Epidermal melanocyte (primary cell): Measurements from ENCODE around the gene DIO3.
"Not testable (repeated sequence)": the region's sequence is repeated elsewhere in the genome, so short reads cannot be mapped to it uniquely, and the experiment has no call there.

Experiments
- DNase-seq: peaks from one replicate; pipeline ENCODE4 v3.0.0; 2011; ENCODE audit warnings: low spot score; ENCODE audit not compliant: insufficient read length

DIO3 gene

DNA sequence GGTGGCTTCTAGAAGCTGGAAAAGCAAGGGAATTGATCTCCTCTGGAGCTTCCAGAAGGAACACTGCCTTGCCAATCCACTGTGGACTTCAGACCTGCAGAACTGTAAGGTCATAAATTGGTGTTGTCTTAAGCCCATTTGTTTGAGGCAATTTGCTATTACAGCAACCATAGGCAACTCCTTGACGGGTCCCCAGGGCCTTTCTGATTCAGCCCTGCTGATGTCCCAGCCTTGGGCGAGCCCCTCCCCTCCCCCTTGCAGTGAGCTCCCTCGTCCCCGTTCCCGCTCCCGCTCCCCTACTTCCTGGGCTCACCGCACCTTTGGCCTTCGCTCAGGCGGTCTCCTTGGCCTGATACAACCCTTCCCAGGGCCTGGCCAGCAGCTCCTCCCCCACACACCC lies 18.9 kb upstream of the DIO3 start:
- DNase-seq, result no peak

DNA sequence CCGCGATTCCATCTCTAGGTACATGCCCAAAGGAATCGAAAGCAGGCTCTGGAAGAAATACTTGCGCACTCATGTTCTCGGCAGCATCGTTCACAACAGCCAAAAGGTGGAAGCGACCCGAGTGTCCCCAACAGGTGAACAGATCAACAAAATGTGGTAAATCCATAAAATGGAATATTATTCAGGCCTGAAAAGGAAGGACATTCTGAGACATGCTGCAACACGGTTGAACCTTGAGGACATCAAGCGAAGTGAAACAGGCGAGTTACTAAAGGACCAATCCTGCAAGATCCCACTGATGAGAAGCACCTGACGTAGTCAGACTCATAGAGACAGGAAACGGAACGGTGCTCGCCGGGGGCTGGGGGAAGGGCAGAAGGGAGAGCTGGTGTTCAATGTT lies 17.5 kb upstream of the DIO3 start:
- no peak for DNase-seq

DNA sequence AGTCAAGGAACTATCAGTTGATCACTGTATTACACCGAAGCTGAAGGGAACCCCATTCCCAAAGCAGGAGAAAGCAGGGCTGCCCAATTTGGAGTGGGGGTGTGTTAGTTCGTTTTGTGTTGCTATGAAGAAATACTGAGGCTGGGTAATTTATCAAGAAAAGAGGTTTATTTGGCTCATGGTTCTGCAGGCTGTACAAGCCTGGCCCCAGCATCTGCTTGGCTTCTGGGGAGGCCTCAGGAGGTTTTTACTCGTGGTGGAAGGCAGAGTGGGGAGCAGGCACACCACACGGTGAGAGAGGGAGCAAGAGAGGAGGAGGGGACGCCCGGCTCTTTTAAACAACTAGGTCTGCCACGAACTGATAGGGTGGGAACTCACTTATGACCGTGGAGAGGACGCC lies 16.7 kb upstream of the DIO3 start:
- DNase-seq, result no peak

DNA sequence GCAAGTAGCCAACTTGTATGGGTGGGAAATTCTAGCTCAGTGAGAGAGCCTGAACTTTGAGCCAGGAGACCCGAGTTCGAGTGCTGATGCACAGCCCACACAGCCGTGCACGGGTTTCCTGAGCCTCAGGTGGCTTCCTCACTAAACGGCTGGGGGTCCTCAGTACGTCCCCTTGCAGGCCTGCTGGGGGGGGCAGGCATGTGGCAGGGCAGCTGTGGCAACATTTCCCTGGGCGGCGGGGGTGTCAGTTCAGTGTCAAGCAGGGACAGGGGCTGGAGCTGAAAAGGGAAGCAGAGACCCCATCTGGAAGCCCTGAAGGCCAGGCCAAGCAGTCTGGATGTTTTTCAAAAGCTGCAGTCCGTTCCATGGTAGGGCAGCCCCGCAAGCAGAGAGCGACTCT lies 14.6 kb upstream of the DIO3 start:
- no peak for DNase-seq

DNA sequence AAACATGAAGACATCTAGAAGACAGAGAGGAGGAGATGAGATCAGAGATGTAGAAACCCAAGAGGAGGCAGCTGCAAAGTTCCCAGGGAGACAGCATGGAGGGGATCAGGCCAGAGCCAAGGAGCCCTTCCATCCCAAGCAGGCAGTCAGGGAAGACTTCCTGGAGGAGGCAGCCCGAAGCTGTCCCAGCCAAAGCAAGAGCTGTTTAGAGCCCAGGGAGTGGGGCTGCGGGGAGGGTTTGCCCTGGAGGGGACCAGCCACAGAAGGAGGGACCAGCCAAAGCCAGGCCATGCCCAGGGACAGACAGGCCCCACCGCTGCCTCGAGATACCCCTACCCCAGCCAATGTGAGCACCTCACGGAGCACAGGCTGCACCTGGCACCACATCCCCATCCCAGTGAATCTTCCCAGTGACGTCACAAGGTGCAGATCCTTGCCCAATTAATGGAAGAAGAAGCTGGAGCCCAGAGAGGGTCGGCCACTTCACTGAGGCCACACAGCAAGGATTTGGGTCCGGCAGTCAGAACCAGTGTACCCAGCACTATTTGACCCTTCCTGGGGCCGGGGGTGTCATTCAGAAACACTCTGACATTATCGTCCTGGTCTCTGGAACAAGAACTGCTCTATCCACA lies 14.1 kb upstream of the DIO3 start:
- no peak for DNase-seq

DNA sequence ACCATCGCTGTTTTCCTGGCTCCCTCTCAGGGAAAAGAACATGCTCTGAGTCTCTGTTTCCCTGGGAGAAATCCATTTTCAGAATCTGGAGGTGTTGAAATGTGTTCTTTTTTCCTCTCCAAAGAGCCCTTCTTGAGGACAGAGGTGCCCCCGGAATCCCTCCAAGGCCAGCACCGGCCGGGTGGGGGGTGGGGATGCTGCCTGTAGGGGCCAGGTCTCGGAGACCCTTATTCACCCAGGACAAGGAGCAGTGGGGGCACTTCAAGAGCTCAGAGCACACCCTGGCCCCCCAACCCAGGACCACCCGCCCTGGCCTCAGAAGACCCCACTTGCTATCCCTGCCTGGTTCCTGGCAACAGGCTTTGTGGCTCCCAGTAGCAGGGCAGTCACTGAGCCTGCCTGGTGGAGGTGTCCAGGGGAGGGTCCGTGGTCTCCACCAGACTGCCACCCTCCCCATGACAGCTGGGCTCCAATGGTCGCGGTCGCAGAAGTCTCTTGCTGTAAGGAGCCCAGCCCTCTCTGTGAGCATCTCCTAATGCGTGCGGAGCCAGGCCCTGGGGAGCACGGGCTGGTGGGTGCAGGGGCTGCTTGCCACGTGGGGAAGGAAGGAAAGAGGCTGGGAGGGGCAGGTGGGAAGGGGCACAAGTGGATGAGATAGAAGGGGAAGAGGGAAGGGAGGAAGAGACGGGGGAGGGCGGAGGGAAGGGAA lies 13.2 kb upstream of the DIO3 start:
- DNase-seq, result no peak

DNA sequence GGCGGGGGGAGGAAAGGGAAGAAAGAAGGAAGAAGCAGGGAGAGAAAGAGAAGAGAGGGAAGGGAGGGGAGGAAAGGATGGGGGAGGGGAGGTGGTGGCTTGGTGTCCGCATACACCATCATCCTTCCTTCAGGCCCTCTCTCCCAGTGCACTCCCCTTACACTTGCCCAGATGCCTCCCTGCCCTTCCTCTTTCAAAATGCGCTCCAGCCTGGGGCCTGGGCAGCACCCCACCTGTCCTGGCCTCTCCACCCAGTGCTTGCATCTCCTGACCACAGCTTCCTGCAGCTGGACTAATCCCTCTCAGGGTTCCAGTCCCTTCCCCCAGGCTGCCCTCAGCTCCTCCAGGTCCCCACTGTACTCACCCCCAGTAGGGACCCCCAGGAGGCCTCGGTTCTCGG lies 12.6 kb upstream of the DIO3 start:
- no peak for DNase-seq

DNA sequence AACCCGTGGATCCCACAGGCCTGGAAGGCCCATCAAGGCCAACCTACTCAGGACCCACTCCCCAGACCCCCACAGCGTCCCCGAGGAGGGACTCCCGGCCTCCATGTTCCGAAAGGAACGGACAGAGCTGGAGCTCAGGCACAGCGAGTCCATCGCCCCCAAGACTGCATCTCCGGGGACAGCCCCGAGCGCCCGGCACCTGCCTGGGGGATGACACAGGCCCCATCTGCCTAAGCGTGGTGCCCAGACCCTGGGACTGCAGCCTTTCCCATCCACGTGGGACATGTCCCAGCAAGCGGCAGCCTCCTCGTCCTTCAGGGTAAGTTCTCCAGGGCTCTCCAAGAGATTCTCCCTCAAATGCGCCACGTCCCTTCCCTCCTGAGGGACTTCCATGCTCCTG lies 12.1 kb upstream of the DIO3 start:
- no peak for DNase-seq

DNA sequence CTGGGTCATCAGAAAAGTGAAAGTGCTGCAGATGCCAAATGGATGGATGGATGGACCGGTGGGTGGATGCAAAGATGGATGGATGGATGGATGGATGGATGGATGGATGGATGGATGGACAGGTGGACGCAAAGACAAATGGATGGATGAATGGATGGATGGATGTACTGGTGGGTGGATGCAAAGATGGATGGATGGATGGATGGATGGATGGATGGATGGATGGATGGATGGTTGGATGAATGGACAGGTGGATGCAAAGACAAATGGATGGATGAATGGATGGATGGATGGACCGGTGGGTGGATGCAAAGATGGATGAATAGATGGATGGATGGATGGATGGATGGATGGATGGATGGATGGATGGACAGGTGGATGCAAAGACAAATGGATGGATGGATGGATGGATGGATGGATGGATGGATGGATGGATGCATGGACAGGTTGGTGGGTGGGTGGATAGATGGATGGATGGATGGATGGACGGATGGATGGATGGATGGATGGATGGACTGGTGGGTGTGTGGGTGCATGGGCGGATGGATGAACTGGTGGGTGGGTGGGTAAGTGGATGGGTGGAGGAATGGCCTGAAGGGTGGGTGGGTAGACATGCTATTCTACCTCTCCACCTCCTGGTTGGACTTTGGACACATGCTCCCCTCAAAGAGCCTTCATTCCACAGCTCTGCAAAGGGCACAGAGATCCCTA lies 10.9 kb upstream of the DIO3 start:
- DNase-seq, result not testable (repeated sequence)

DNA sequence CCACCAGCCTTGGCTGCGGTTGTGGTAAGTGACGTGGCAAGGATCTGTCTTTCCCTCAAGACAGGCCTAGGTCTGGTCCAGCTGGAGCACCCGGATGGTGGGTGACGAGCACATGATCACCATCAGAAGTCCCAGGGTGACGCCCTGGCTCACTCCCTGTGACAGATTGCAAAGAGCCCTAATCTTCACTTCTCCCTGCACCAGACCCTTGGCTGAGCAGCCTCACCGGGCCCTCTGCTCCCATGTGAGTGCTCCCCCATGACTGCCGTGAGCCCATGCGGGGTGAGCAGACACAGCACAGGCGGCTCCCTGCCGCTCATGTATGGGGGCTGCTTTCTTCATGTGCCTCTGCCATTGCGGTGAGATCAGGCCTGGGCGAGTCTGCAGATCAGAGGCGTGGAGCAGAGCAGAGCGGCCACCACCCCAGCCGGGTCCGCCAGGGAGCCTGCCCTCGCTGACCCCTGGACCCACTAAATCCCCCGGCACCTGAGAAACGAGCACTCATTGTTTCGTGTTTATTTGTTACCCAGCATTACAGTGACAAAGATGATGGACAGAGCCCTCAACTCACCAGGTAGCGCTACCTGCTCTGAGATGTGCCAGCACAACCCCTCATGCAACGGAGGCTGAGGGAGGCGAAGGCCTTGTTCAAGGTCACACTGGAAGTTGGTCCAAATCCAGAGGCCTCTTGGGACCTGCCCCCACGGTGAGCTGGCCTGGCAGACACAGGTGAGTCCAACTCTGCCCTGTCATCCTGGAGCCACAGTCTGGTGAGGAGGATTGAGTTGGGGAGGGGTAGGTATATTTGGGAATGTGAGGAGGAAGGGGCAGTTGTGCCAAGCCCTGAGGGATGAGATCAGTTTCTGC lies 9.3 kb upstream of the DIO3 start:
- DNase-seq, result no peak

DNA sequence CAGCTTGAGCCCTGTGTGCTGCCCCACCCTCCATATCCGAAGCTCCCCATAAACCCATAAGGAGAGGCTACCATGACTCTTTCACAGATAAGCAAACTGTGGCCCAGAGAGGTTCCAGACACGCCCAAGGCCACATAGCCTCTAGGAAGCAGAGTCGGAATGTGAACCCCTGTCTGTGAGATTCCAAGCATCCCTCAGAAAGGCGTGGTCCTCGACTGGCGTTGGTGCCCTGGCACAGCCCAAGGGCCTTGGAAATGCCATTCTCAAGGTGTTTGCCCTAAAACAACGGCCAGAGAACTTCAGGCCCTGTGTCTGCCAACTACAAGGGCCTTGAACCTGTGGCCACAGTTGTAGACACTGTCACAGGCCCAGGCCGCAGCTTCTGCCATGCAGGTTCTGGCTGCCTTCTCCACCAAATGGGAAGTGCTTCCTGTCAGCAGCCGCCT lies 8.5 kb upstream of the DIO3 start:
- DNase-seq, result no peak

DNA sequence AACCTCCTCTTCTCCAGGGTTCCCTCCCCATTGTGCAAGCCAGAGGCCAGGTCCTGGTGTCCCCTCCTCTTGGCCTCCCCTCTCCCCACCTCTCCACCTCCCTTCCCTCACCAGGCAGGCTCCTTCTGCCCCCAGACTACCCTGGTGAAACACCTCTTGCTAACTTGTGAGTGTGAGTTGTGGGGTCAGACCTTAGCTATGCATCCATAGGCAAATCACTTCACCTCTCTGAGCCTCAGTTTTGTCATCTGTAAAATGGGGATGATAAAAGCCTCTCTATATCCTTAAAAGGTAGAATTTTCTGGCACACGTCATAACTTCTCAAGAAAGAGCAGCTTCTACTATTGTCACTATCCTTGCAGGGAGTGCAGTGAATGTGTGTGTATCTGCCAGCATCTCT lies 7.9 kb upstream of the DIO3 start:
- DNase-seq, result no peak

DNA sequence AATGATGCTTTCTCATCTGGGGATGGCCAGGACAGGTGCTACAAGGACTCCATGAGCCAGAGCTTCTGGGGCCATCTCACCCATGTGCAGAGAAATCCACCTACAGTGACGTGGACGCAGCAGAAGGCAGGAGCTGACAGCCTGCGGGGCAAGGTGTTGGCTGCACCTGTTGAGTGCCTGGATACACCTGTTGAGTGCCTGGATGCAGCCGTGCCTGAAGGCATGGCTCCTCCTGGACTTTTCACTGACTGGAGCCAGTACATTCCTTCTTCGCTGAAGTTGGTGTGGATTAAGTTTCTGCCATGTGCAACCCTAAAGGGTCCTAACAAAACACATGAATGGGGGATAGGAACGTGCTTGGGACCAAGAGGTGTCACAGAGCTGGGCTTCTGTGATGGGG lies 7.4 kb upstream of the DIO3 start:
- no peak for DNase-seq

DNA sequence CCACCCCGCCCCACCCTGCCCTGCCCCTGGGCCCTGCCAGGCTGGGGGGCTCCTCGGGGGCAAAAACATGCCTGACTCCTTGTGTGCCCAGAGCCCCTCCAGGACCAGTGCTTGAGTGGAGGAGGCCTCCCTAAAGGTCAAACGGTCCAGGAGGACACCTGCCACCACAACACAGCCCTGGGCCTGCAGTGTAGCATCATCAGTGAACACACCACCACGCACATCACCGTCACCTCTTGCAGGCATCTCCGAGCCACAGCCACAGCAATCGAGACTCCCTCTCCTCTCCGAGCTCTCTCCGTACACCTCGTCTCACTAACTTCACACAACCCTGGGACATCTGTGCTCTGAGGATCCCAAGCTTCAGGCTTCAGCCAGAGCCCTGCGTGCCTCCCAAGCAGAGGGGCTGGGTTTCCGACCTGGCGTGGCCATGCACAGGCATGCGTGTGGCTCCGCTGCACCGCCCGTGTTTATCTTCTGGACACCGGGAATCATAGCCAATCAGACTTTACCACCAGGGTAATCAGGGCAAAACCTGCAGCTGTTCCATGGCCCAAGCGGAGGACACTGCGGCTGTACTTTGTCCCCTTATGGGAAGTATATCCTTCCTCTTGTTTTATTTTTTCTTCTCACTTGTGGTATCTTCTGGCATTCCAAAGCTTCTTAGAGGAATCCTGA lies 6.2 kb upstream of the DIO3 start:
- DNase-seq, result no peak

DNA sequence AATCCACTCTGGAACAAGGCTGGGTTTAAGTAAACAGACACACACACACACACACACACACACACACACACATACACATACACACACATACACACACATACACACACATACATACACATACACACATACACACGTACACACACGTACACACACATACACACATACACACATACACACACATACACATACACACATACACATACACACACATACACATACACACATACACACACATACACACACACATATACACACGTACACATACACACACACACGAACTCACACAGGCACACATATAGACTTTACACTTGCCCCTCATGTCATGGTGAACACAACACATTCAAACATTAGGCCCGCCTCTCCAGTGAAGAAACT lies 5.6 kb upstream of the DIO3 start:
- not testable (repeated sequence) for DNase-seq

DNA sequence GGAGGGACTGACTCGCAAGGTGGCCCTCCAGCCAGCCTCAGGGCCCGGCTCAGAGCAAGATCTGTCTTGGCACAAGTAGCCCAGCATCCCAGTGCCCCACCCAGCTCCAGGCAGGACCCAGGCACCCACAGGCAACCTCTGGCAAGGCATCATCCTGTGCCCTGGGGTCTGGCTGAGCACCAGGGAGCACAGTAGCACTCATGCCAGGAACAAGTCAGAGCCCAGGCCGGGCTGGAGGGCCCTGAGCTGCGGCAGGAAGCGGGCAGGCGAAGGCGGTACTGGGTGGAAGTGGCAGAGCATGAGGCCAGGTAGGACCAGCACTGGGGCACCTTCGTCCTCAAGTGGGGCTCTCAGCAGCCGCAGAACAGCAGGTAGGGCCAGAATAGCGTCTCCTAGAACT lies 5.2 kb upstream of the DIO3 start:
- DNase-seq, result no peak

DNA sequence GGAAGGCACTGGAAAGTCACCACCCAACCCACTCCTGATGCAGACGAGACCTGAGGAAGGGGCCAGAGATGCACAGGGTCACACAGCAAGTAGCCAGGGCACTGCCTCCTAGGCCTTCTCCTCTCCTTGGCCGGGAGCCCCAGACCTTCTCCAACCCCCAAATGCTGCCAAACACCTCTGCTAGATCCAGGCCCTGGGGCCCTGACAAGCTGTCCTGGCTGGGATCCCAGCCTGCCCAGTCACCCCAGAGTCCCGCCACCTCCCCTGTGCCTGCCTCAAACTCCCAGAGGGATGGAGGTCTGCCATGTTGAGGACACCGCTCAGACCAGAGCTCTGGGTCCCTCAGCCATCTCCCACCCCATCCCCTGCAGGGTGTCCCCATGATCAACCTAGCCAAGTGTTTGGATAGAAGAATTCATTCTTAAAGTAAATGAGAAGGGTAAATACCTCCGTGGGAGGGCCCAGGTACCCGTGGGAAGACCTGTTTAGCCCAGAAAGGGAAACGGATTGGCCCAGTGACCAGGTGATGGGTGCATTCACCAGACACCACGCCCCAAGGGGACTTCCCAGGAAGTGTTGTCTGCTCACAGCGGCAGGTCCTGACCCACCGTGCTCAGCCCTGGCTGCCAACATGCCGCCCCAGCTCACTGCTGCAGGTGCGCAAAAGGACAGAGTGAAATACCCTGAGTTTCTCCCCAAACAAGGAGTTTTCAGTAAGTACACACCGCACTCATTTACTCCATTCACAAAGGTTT lies 4.6 kb upstream of the DIO3 start:
- no peak for DNase-seq

DNA sequence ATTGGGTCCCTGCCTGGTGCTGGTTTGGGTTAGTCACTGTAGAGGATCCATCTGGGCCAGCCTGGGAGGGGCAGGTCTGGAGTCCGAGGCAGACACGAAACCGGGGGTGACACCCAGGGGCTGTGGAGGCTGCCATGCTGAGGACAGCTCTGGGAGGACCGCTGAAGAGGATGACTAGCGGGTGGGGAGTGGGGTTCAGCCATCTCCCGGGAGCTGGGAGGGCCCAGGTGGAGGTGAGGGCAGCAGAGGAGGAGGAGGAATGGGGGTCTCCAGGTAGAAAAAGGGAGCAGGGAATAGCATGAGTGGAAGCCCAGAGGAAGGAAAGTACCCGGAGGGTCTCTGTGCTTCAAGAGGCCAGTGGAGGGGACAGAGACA lies 4.0 kb upstream of the DIO3 start:
- DNase-seq, result no peak

DNA sequence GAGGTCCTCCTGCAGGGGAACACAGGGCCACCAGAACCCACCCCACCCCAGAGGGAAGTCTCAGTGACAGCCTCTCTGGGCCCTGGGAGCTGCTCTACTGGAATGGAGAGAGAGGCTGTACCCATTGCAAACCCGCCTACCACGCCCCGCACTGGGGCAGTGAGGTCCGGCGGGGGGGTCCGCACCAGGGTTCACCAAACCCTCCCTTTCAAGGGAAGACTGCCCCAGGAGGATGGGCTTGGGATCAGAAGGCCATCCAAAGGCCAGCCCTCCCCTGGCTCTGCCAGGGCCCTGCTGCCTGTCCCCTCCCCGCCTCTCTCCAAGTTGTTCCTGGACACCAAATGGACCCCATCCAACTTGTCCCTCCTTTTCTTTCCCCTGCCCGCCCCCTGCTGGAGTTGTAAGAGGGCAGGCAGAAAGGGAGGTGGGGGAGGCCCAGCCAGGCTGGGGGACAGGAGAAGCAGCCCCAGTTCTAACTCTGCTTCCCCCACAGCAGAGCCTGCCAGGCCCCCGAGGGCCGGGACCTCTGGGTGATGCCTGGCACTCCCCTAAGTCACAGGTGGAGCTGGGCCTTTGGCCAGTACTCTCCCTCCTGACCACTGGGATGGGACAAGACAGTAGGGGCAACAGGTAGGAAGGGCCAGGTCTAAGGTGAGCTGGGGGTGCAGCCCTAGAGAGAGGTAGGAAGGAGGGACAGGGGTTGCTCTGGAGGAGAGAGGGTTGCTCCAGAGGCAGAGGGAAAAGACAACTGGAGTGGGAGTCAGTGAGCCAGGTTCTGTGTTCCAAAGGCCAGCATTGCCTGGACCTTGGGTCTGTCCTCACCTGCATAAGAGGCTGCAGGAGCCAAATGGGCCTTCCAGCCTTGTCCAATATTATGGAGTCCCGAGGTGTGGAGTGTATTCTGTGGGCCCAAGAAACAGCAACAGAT lies 3.2 kb upstream of the DIO3 start:
- no peak for DNase-seq
